ENCODE measurements around the gene NTN5.

The NTN5 gene

GRCh38 chr19:48611872-48612271 is 60.9 kb downstream of the NTN5 start:
- no peak for DNase-seq
